HepG2 (cell line): ENCODE results near the gene GPR31. TPM values are rescaled to one million over a fixed set of nuclear protein-coding genes. Genes with fewer than 3 reads are reported as not detected.

ENCODE experiments used
- ARNTL ChIP-seq: sonication (generic); formaldehyde crosslinking; IDR thresholded peaks from 2 replicates; pipeline ENCODE4 v1.4.0; 2020; ENCODE audit warnings: mild to moderate bottlenecking, missing genetic modification reagents
- DDIT3 ChIP-seq: sonication (generic); formaldehyde crosslinking; IDR thresholded peaks from 2 replicates; pipeline ENCODE4 v1.4.0; 2020; ENCODE audit warnings: mild to moderate bottlenecking, missing genetic modification reagents
- EEA1 ChIP-seq: sonication (generic); formaldehyde crosslinking; IDR thresholded peaks from 2 replicates; pipeline ENCODE4 v1.5.1; 2020; ENCODE audit warnings: mild to moderate bottlenecking, missing genetic modification reagents, borderline replicate concordance
- REST ChIP-seq, 2 experiments: IDR thresholded peaks; 2 replicates each; pipeline ENCODE4 v1.6.1; 2011 to 2012; ENCODE audit warnings: low read length in 2 of 2, borderline replicate concordance in 1 of 2, low read depth in 1 of 2, mild to moderate bottlenecking in 1 of 2, moderate library complexity in 1 of 2
- SALL2 ChIP-seq: sonication (generic); formaldehyde crosslinking; IDR thresholded peaks from 2 replicates; pipeline ENCODE4 v1.8.1; 2023; ENCODE audit warnings: mild to moderate bottlenecking, missing genetic modification reagents, inconsistent platforms
- SNAPC2 ChIP-seq: sonication (generic); formaldehyde crosslinking; IDR thresholded peaks from 2 replicates; pipeline ENCODE4 v1.8.1; 2022; ENCODE audit warnings: mild to moderate bottlenecking, missing genetic modification reagents
- SRSF1 ChIP-seq: fragments of 200-400 bp; formaldehyde crosslinking; optimal IDR thresholded peaks from 2 replicates; pipeline ENCODE3; 2017; ENCODE audit warnings: mild to moderate bottlenecking, low read depth, low read length, moderate library complexity
- TERF1 ChIP-seq: sonication (generic); formaldehyde crosslinking; IDR thresholded peaks from 2 replicates; pipeline ENCODE4 v1.8.0; 2022; ENCODE audit warnings: mild to moderate bottlenecking, missing genetic modification reagents, moderate library complexity
- ZBTB21 ChIP-seq: sonication (generic); formaldehyde crosslinking; IDR thresholded peaks from 2 replicates; pipeline ENCODE4 v1.4.0; 2020; ENCODE audit warnings: missing genetic modification reagents
- ZBTB8A ChIP-seq: sonication (generic); formaldehyde crosslinking; IDR thresholded peaks from 2 replicates; pipeline ENCODE4 v1.4.0; 2020; ENCODE audit warnings: mild to moderate bottlenecking, low read depth, missing genetic modification reagents, borderline replicate concordance
- ZNF24 ChIP-seq: fragments of 450-650 bp; IDR thresholded peaks from 2 replicates; pipeline ENCODE4 v1.6.1; 2017; ENCODE audit warnings: antibody characterized with exemption, mild to moderate bottlenecking
- ZNF318 ChIP-seq: sonication (generic); formaldehyde crosslinking; IDR thresholded peaks from 2 replicates; pipeline ENCODE4 v1.4.0; 2020; ENCODE audit warnings: mild to moderate bottlenecking, missing genetic modification reagents
- ZNF335 ChIP-seq: sonication (generic); formaldehyde crosslinking; IDR thresholded peaks from 2 replicates; pipeline ENCODE4 v1.4.0; 2020; ENCODE audit warnings: missing genetic modification reagents
- ZNF773 ChIP-seq: sonication (generic); formaldehyde crosslinking; IDR thresholded peaks from 2 replicates; pipeline ENCODE4 v1.4.0; 2020; ENCODE audit warnings: missing genetic modification reagents, borderline replicate concordance
- polyA plus RNA-seq, 8 experiments: library from polyadenylated mRNA; depleted of rRNA in 3 of 8; stranded (reverse) in 7 of 8; unstranded in 1 of 8; fragments of >200 nt; fragmentation: Illumina TruSeq in 4 of 8; extraction: Trizol in 4 of 8; gene quantifications; 2 replicates each; pipeline versions ENCODE4 v1.2.1 to v1.2.3, GENCODE V29; 2011 to 2016; ENCODE audit warnings: low read depth in 4 of 8, missing spikeins in 1 of 8, mixed read lengths in 1 of 8; ENCODE audit not compliant: insufficient read depth in 1 of 8
- total RNA-seq, 5 experiments: library from RNA; depleted of rRNA; stranded (reverse); fragments of >200 nt; fragmentation: Illumina TruSeq; extraction: Trizol; gene quantifications; 2 replicates each; pipeline ENCODE4 v1.2.3, GENCODE V29; 2016; ENCODE audit warnings: low read depth in 1 of 5

GPR31 gene
- total and polyA plus RNA-seq, 2 of the 13 experiments (the other 11 are each of a cell fraction or from before 2014, with no cell fraction given): not detected

DNA sequence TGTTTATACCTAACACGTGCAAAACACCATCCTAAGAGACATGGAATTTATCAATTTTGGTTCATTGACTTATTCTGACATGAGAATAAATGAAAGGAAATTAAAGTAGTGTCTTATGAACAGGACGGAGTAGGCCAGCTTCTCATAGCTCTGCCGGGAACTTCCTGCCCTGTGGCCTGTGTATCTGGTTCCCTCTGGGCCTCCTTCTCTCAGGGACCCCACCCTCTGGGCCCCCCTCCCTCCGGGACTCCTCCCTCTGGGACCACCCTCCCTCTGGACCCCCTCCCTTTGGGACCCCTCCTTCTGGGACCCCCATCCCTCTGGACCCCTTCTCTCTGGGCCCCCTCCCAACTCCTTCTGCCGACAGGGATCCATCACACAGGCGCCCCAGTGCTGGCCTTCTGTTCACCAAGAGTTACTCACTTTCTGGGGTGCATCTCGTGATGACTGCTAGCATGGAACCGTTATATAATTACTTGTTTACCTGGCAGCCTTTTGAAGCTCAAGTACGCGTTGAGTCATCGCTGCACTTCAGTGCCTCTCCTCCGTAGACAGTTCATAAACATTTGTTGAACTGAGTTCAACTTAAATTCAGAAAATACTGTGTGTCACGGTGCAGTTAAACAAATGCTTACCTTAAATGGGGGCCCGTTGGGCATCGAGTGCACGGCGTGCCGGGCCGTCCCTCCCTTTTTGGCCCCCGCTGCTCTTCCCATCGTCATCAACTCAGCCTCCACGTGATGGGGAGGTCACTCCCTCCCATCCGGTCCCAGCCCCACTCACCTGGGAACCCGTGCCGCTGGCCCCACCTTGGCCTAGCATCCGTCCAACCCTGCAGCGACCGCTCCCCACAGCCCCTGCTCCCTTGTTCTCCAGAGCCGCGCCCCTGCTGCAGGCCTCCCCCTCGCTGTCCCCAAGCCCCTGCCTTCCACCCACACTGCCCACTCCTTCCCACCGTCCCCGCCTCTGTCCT, 26.8 kb downstream of the GPR31 start (continued):
- no peak for TF ChIP-seq ZNF318
- TF ChIP-seq ZBTB21 (CRISPR knock-in tag): 0 out of 2 replicates have a peak, but pooled peaks have one; percentile 52
- TF ChIP-seq TERF1: no peak
- TF ChIP-seq ZNF335 (CRISPR knock-in tag): peak; percentile 71
- no peak for TF ChIP-seq SRSF1
- TF ChIP-seq ARNTL (CRISPR knock-in tag): peak; percentile 85
- peak in 1 of 2 experiments; percentile 62; a peak in 1 of 4 replicates for TF ChIP-seq REST (IDR thresholded peaks at IDR 0.05; ENCODE audit: borderline replicate concordance in 1 of 2, low read depth in 1 of 2, low read length in 2 of 2)
- TF ChIP-seq ZBTB8A (CRISPR knock-in tag): no peak
- TF ChIP-seq DDIT3: no peak
- no peak for TF ChIP-seq ZNF773 (CRISPR knock-in tag)
- no peak for TF ChIP-seq SNAPC2 (CRISPR knock-in tag)
- TF ChIP-seq SALL2 (CRISPR knock-in tag): no peak
- no peak for TF ChIP-seq EEA1 (CRISPR knock-in tag)
- no peak for TF ChIP-seq ZNF24
